GM12878 (cell line): Measurements from ENCODE around the gene NOS1AP. TPM values are rescaled to one million over a fixed set of nuclear protein-coding genes. Genes with fewer than 3 reads are reported as not detected.

ENCODE experiments used
- ATAC-seq: fragments of 200-7000 bp; cut with Tn5 transposase; 3 replicates; pipeline ENCODE4 v1.9.1; 2020; ENCODE audit warnings: mild to moderate bottlenecking, moderate library complexity
- BruUV-seq: library from RNA; stranded (reverse); fragments of 400-500 nt; replicated peaks from 2 replicates; lab custom pipeline; 2021; lab: Mats Ljungman, UMichigan
- CTCF ChIA-PET: fragments of 300-600 bp; sonication (Branson Sonifier 250); formaldehyde crosslinking; extraction: SDS; loops from one replicate; lab custom pipeline; 2021; ENCODE audit warnings: inconsistent platforms; lab: Yijun Ruan, JAX
- POLR2A ChIA-PET: fragments of 350-600 bp; formaldehyde crosslinking; extraction: SDS; loops from one replicate; lab custom pipeline; 2021; ENCODE audit warnings: inconsistent platforms; lab: Charles Lee
- RAD21 ChIA-PET: fragments of 300-600 bp; sonication (Branson Sonifier 250); formaldehyde crosslinking; loops from one replicate; lab custom pipeline; 2023; ENCODE audit warnings: antibody characterized with exemption; ENCODE audit not compliant: unreplicated experiment; lab: Charles Lee
- SMC1A ChIA-PET: fragments of 300-600 bp; sonication (Branson Sonifier 250); formaldehyde crosslinking; loops from one replicate; lab custom pipeline; 2023; ENCODE audit not compliant: unreplicated experiment, uncharacterized antibody; lab: Charles Lee
- DNase-seq: peaks from one replicate; pipeline ENCODE4 v3.0.0-alpha.2; 2011; ENCODE audit warnings: low read depth, low spot score
- FAIRE-seq: peaks from 3 replicates; lab custom pipeline; 2011; peaks lifted over from hg19 to GRCh38; lab: Jason Lieb, UNC
- H2AFZ ChIP-seq: 2 replicates; pipeline ENCODE4 v1.6.0; 2011; ENCODE audit warnings: low read depth, low read length, control low read depth; ENCODE audit not compliant: control insufficient read depth
- H3K27ac ChIP-seq: 2 replicates; pipeline ENCODE4 v1.5.1; 2011; ENCODE audit warnings: control low read depth; ENCODE audit not compliant: control insufficient read depth, insufficient read depth
- H3K27me3 ChIP-seq, 2 experiments: replicated peaks in 1 of 2; 2 replicates each; pipeline versions ENCODE4 v1.6.0 to v1.6.1; 2011; ENCODE audit warnings: low read length in 1 of 2; ENCODE audit not compliant: control insufficient read depth in 2 of 2, insufficient read depth in 2 of 2
- H3K36me3 ChIP-seq, 2 experiments: 2 replicates each; pipeline ENCODE4 v1.5.1; 2011; ENCODE audit warnings: low read length in 1 of 2; ENCODE audit not compliant: control insufficient read depth in 2 of 2, insufficient read depth in 2 of 2
- H3K4me1 ChIP-seq: 2 replicates; pipeline ENCODE4 v1.6.1; 2011; ENCODE audit warnings: mild to moderate bottlenecking, low read length, moderate library complexity, mixed read lengths; ENCODE audit not compliant: control insufficient read depth, insufficient read depth
- H3K4me2 ChIP-seq: 2 replicates; pipeline ENCODE4 v1.6.0; 2011; ENCODE audit warnings: control low read depth; ENCODE audit not compliant: control insufficient read depth, insufficient read depth
- H3K4me3 ChIP-seq: fragments of 200-600 bp; sonication (generic); 2 replicates; pipeline ENCODE4 v1.5.1; 2016
- H3K79me2 ChIP-seq: 2 replicates; pipeline ENCODE4 v1.6.0; 2011; ENCODE audit warnings: low read length; ENCODE audit not compliant: control insufficient read depth, insufficient read depth
- H3K9ac ChIP-seq: 2 replicates; pipeline ENCODE4 v1.8.0; 2011; ENCODE audit warnings: low read length, control low read depth, mixed read lengths; ENCODE audit not compliant: control insufficient read depth, insufficient read depth
- H3K9me3 ChIP-seq: replicated peaks from 3 replicates; pipeline ENCODE4 v1.5.1; 2011; ENCODE audit warnings: mild to moderate bottlenecking, low read length; ENCODE audit not compliant: control insufficient read depth, insufficient read depth
- H4K20me1 ChIP-seq: 2 replicates; pipeline ENCODE4 v1.6.0; 2011; ENCODE audit not compliant: control insufficient read depth, insufficient read depth
- ATF3 ChIP-seq: IDR thresholded peaks from 2 replicates; pipeline ENCODE4 v1.6.1; 2011; ENCODE audit warnings: low read depth, mild to moderate bottlenecking, low read length, moderate library complexity, borderline replicate concordance; ENCODE audit errors: extremely low read depth
- CTCF ChIP-seq, 3 experiments: IDR thresholded peaks in 2 of 3; conservative IDR thresholded peaks in 1 of 3; 2 replicates each; pipeline ENCODE4 v1.5.1; 2011; ENCODE audit warnings: low read depth in 3 of 3, low read length in 3 of 3, mild to moderate bottlenecking in 3 of 3, control low read depth in 2 of 3, moderate library complexity in 2 of 3, inconsistent platforms in 1 of 3, mixed read lengths in 1 of 3; ENCODE audit not compliant: control insufficient read depth in 2 of 3, insufficient read depth in 1 of 3; ENCODE audit errors: extremely low read depth in 1 of 3
- EP300 ChIP-seq, 2 experiments: fragments of 150-350 bp in 1 of 2; IDR thresholded peaks; 2 replicates each; pipeline ENCODE4 v1.6.1; 2011 to 2012; ENCODE audit warnings: low read depth in 2 of 2, low read length in 2 of 2, borderline replicate concordance in 1 of 2, improper control_type of control experiment in 1 of 2, inconsistent platforms in 1 of 2; ENCODE audit not compliant: control insufficient read depth in 1 of 2
- HDGF ChIP-seq: fragments of 450-650 bp; IDR thresholded peaks from 2 replicates; pipeline ENCODE4 v1.6.1; 2016; ENCODE audit warnings: antibody characterized with exemption
- MLLT1 ChIP-seq: fragments of 450-650 bp; IDR thresholded peaks from 2 replicates; pipeline ENCODE4 v1.6.1; 2016; ENCODE audit warnings: mild to moderate bottlenecking
- NBN ChIP-seq: fragments of 450-650 bp; IDR thresholded peaks from 2 replicates; pipeline ENCODE4 v1.6.1; 2016
- NFXL1 ChIP-seq: fragments of 450-650 bp; IDR thresholded peaks from 2 replicates; pipeline ENCODE4 v1.6.1; 2017; ENCODE audit warnings: antibody characterized with exemption, mild to moderate bottlenecking, borderline replicate concordance
- NKRF ChIP-seq: fragments of 450-650 bp; conservative IDR thresholded peaks from 2 replicates; pipeline ENCODE4 v1.6.1; 2017; ENCODE audit warnings: mild to moderate bottlenecking, moderate library complexity
- POLR2AphosphoS5 ChIP-seq: IDR thresholded peaks from 2 replicates; pipeline ENCODE4 v1.6.1; 2011; ENCODE audit warnings: mild to moderate bottlenecking, low read length, inconsistent platforms
- SRF ChIP-seq, 2 experiments: IDR thresholded peaks; 2 replicates each; pipeline ENCODE4 v1.6.1; 2011; ENCODE audit warnings: low read depth in 2 of 2, low read length in 2 of 2, mild to moderate bottlenecking in 1 of 2, moderate library complexity in 1 of 2
- STAT3 ChIP-seq: IDR thresholded peaks from 2 replicates; pipeline ENCODE4 v1.6.1; 2011; ENCODE audit warnings: low read depth, low read length, improper control_type of control experiment
- ZBTB4 ChIP-seq: fragments of 450-650 bp; formaldehyde crosslinking; IDR thresholded peaks from 2 replicates; pipeline ENCODE4 v1.4.0; 2022; ENCODE audit warnings: mild to moderate bottlenecking, moderate library complexity
- WGBS: methylation state at CpG from one replicate; pipeline ENCODE4 v1.1.6; 2016; ENCODE audit warnings: low lambda C conversion rate; ENCODE audit not compliant: insufficient replicate concordance, insufficient coverage; ENCODE audit errors: missing lambda C conversion rate; 5-methylcytosine and 5-hydroxymethylcytosine counted together
- in situ Hi-C: fragments of 300-500 bp; cut with MboI; formaldehyde crosslinking; loops from 9 replicates; pipeline ENCODE4 v1.14.3; 2018; ENCODE audit warnings: mixed read lengths
- intact Hi-C: fragments of 100-400 bp; cut with micrococcal nuclease; formaldehyde crosslinking; loops from one replicate; pipeline ENCODE4 v1.14.2; 2022; ENCODE audit not compliant: unreplicated experiment
- polyA plus RNA-seq, 11 experiments: library from polyadenylated mRNA; depleted of rRNA in 4 of 11; unstranded in 6 of 11; stranded (reverse) in 5 of 11; fragments of >200 nt; fragmentation: Nextera tagmentation in 4 of 11; fragmentation: Illumina TruSeq in 1 of 11; extraction: Ambion mirVana in 4 of 11; extraction: Trizol in 1 of 11; gene quantifications; 1 replicate in 1 of 11; 2 replicates in 10 of 11; pipeline versions ENCODE4 v1.2.1 to v1.2.3, GENCODE V29; 2011 to 2016; ENCODE audit warnings: inconsistent platforms in 2 of 11, missing spikeins in 2 of 11, low read depth in 1 of 11
- total RNA-seq, 4 experiments: library from RNA; depleted of rRNA in 3 of 4; stranded (reverse); fragments of >200 nt in 3 of 4; fragmentation: Illumina TruSeq in 1 of 4; extraction: Trizol in 1 of 4; gene quantifications; 2 replicates each; pipeline versions ENCODE4 v1.2.1 to v1.2.3, GENCODE V29; 2013 to 2021

Gene NOS1AP
- total and polyA plus RNA-seq, 10 of the 15 experiments (the other 5 are each of a cell fraction or from before 2014, with no cell fraction given) = 0.03 to 0.15 TPM; not detected in 8

- TF ChIP-seq CTCF (IDR thresholded peaks at IDR 0.05 in 2 of 3, conservative IDR thresholded peaks at IDR 0.05 in 1 of 3; ENCODE audit: control insufficient read depth in 2 of 3, extremely low read depth in 1 of 3, insufficient read depth in 1 of 3, low read depth in 3 of 3, low read length in 3 of 3) = no peak
- TF ChIP-seq NFXL1 = no peak
- no peak for TF ChIP-seq NKRF
- no peak for TF ChIP-seq ATF3
- TF ChIP-seq HDGF = no peak
- TF ChIP-seq NBN = no peak
Observed at GRCh38 chr1:162300057-162300917, 230.8 kb downstream of the NOS1AP start (continued).

GRCh38 chr1:162301696-162302095 lies 232.2 kb downstream of the NOS1AP start:
- intact Hi-C loops = no loop called here
- no peaks in the 10 kb centered on the region for H3K9me3 ChIP-seq
- no peak for DNase-seq
- no peak overlapping the region for H2AFZ ChIP-seq
- SMC1A ChIA-PET = no interaction called here
- ATAC-seq = no peak
- H3K27me3 ChIP-seq = no peaks in the 10 kb centered on the region; a peak in 1 of 4 replicates
- RAD21 ChIA-PET = no interaction called here
- WGBS = 28% methylated on average over 4 of the region's 4 CpGs
- no peaks in the 10 kb centered on the region for H4K20me1 ChIP-seq
- CTCF ChIA-PET = no interaction called here
- no peaks in the 10 kb centered on the region for H3K4me1 ChIP-seq
- no TSS peak for BruUV-seq
- POLR2A ChIA-PET = no interaction called here
- FAIRE-seq = no peak
- no peaks in the 10 kb centered on the region for H3K79me2 ChIP-seq
- no peaks in the 10 kb centered on the region for H3K36me3 ChIP-seq
- H3K4me3 ChIP-seq = no peak overlapping the region
- no peak overlapping the region for H3K9ac ChIP-seq
- no peak overlapping the region for H3K4me2 ChIP-seq
- in situ Hi-C loops = no loop called here
- no peak overlapping the region for H3K27ac ChIP-seq
- TF ChIP-seq STAT3 = no peak
- no peak for TF ChIP-seq SRF (IDR thresholded peaks at IDR 0.05; ENCODE audit: low read depth in 2 of 2, low read length in 2 of 2)
- TF ChIP-seq EP300 (IDR thresholded peaks at IDR 0.05; ENCODE audit: borderline replicate concordance in 1 of 2, control insufficient read depth in 1 of 2, low read depth in 2 of 2, low read length in 2 of 2) = no peak
- no peak for TF ChIP-seq MLLT1
- TF ChIP-seq POLR2AphosphoS5 = no peak
- no peak for TF ChIP-seq ZBTB4
